ENCODE data around the gene PTDSS2.

Gene PTDSS2

GRCh38 chr11:502288-503178 is 52.5 kb downstream of the PTDSS2 start:
- no peak for DNase-seq (ENCODE audit: low spot score)
- in situ Hi-C loops (cut with MboI; ENCODE audit: low sequenced_read_pairs, unreplicated experiment), result no loop called here
- TF ChIP-seq CTCF (IDR thresholded peaks at IDR 0.05; ENCODE audit: borderline replicate concordance, control extremely low read depth, extremely low read depth, insufficient read depth, missing control alignments), result no peak

GRCh38 chr11:503179-503981 is 53.3 kb downstream of the PTDSS2 start:
- TF ChIP-seq CTCF (IDR thresholded peaks at IDR 0.05; ENCODE audit: borderline replicate concordance, control extremely low read depth, extremely low read depth, insufficient read depth, missing control alignments), result no peak
- in situ Hi-C loops (cut with MboI; ENCODE audit: low sequenced_read_pairs, unreplicated experiment), result no loop called here
- peak; percentile 76 for DNase-seq (ENCODE audit: low spot score)

GRCh38 chr11:504053-504993 is 54.2 kb downstream of the PTDSS2 start:
- peak; percentile 72 for DNase-seq (ENCODE audit: low spot score)
- no peak for TF ChIP-seq CTCF (IDR thresholded peaks at IDR 0.05; ENCODE audit: borderline replicate concordance, control extremely low read depth, extremely low read depth, insufficient read depth, missing control alignments)
- in situ Hi-C loops (cut with MboI; ENCODE audit: low sequenced_read_pairs, unreplicated experiment), result no loop called here

GRCh38 chr11:504994-505344 is 54.9 kb downstream of the PTDSS2 start:
- in situ Hi-C loops (cut with MboI; ENCODE audit: low sequenced_read_pairs, unreplicated experiment), result no loop called here

GRCh38 chr11:506238-506994 is 56.3 kb downstream of the PTDSS2 start:
- peak; percentile 99 for DNase-seq (ENCODE audit: low spot score)
- in situ Hi-C loops (cut with MboI; ENCODE audit: low sequenced_read_pairs, unreplicated experiment), result no loop called here
- no peak for TF ChIP-seq CTCF (IDR thresholded peaks at IDR 0.05; ENCODE audit: borderline replicate concordance, control extremely low read depth, extremely low read depth, insufficient read depth, missing control alignments)

More at GRCh38 chr11:504994-505344, 54.9 kb downstream of the PTDSS2 start:
- DNase-seq (ENCODE audit: low spot score), result no peak
- TF ChIP-seq CTCF (IDR thresholded peaks at IDR 0.05; ENCODE audit: borderline replicate concordance, control extremely low read depth, extremely low read depth, insufficient read depth, missing control alignments), result no peak
